ENCODE results near the gene SCAMP4. TPM values are rescaled to one million over a fixed set of nuclear protein-coding genes. Genes with fewer than 3 reads are reported as not detected.
A peak's percentile ranks its signal among the peaks of the same experiment; 100 is the strongest.

SCAMP4 gene
- total and polyA plus RNA-seq, 9 of the 15 experiments (the other 6 are each of a cell fraction or from before 2014, with no cell fraction given) = 0.81 to 45.9 (median 12.8) TPM

DNA sequence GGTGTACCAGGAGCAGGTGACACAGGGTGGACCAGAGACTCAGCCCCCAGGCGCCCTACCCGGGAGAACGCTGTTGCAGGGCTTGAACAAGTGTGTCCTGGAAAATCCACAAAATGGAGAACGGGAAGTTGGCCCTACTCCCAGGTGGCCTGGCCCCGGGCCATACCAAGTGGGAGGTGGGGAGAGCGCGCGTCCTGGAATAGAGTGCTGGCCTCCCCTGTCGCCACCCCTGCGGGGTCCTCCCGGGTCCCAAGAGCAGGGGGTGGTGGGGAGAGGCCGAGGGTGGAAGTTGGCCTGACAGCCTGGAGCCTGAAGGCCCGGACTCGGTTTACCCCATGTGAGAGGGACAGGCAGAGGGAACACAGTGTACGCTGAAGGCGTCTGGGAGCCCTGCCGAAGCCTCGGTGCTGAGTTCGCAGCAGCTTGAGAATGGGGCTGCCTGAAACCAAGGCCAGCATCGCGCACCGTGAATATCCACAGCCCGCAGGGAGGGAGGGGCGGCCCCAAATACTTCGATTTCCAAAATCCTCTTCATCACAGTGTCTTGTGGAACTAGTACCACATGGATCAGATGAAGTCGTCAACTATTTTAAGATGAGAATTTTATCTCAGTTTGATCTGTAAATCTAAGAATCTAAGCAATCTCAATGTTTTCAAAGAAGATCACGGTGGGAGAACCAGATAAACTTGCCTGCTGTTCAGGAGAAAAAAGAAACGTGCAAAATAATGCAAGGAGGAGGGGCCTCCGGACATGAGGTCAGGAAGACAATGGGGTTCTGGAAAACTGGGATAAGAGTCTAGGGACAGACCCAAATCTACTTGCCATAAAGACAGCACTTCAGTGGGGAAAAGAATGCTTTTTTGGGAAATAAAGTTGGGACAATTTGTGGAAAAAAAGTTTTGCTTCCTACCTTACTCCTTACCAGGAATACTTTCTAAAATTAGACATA, 31.4 kb upstream of the SCAMP4 start (continued):
- TF ChIP-seq ZNF184 (CRISPR knock-in tag; IDR thresholded peaks at IDR 0.05) (no peak), ATF7 (IDR thresholded peaks at IDR 0.05) (peak; percentile 95), NFXL1 (CRISPR knock-in tag; IDR thresholded peaks at IDR 0.05) (no peak), RBM14 (IDR thresholded peaks at IDR 0.05; ENCODE audit: borderline replicate concordance, insufficient read depth, low read depth, low read length) (0 out of 2 replicates have a peak, but pooled peaks have one; percentile 6), ZNF507 (tag; conservative IDR thresholded peaks at IDR 0.05) (no peak), ZKSCAN3 (CRISPR knock-in tag; IDR thresholded peaks at IDR 0.05) (no peak), SMAD4 (CRISPR knock-in tag; conservative IDR thresholded peaks at IDR 0.05) (no peak; the same call in 1 of the 2 replicates), CCAR2 (IDR thresholded peaks at IDR 0.05; ENCODE audit: low read depth, low read length) (no peak), EGR1 (conservative IDR thresholded peaks at IDR 0.05) (no peak), ZFP91 (CRISPR knock-in tag; IDR thresholded peaks at IDR 0.05) (no peak), FOS (IDR thresholded peaks at IDR 0.05; ENCODE audit: extremely low read depth, insufficient read length) (no peak), GATAD2B (IDR thresholded peaks at IDR 0.05; ENCODE audit: borderline replicate concordance) (no peak; the same call in 1 of the 2 replicates), MTA1 (IDR thresholded peaks at IDR 0.05; ENCODE audit: borderline replicate concordance) (no peak), TEAD4 (IDR thresholded peaks at IDR 0.05; ENCODE audit: low read length) (peak; percentile 23; the same call in 1 of the 2 replicates), TEAD4 (CRISPR knock-in tag; IDR thresholded peaks at IDR 0.05; ENCODE audit: borderline replicate concordance) (no peak), POLR2AphosphoS2 (IDR thresholded peaks at IDR 0.05; ENCODE audit: low read length) (no peak), ZNF778 (CRISPR knock-in tag; IDR thresholded peaks at IDR 0.05) (no peak), ARHGAP35 (IDR thresholded peaks at IDR 0.05; ENCODE audit: partially characterized antibody) (no peak), ZKSCAN8 (CRISPR knock-in tag; IDR thresholded peaks at IDR 0.05) (no peak), FOXA3 (CRISPR knock-in tag; conservative IDR thresholded peaks at IDR 0.05 in 1 of 2, IDR thresholded peaks at IDR 0.05 in 1 of 2) (no peak), NR4A1 (CRISPR knock-in tag; IDR thresholded peaks at IDR 0.05) (no peak), NR4A1 (tag; IDR thresholded peaks at IDR 0.05) (no peak), ZFP36 (IDR thresholded peaks at IDR 0.05; ENCODE audit: low read depth, low read length, partially characterized antibody) (no peak)
- TF ChIP-seq, protein P1, sequence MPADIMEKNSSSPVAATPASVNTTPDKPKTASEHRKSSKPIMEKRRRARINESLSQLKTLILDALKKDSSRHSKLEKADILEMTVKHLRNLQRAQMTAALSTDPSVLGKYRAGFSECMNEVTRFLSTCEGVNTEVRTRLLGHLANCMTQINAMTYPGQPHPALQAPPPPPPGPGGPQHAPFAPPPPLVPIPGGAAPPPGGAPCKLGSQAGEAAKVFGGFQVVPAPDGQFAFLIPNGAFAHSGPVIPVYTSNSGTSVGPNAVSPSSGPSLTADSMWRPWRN (IDR thresholded peaks at IDR 0.05; ENCODE audit: low read depth) = no peak
- TF ChIP-seq, protein P2, sequence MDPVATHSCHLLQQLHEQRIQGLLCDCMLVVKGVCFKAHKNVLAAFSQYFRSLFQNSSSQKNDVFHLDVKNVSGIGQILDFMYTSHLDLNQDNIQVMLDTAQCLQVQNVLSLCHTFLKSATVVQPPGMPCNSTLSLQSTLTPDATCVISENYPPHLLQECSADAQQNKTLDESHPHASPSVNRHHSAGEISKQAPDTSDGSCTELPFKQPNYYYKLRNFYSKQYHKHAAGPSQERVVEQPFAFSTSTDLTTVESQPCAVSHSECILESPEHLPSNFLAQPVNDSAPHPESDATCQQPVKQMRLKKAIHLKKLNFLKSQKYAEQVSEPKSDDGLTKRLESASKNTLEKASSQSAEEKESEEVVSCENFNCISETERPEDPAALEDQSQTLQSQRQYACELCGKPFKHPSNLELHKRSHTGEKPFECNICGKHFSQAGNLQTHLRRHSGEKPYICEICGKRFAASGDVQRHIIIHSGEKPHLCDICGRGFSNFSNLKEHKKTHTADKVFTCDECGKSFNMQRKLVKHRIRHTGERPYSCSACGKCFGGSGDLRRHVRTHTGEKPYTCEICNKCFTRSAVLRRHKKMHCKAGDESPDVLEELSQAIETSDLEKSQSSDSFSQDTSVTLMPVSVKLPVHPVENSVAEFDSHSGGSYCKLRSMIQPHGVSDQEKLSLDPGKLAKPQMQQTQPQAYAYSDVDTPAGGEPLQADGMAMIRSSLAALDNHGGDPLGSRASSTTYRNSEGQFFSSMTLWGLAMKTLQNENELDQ (CRISPR knock-in tag; IDR thresholded peaks at IDR 0.05; ENCODE audit: borderline replicate concordance) = no peak

Measured in K562 (cell line).